Adrenal gland (tissue), 12 donors: ENCODE data around the gene C4BPB. TPM values are rescaled to one million over a fixed set of nuclear protein-coding genes. Genes with fewer than 3 reads are reported as not detected.

ENCODE experiments used
- DNase-seq, 7 donors: peaks; one replicate each; pipeline ENCODE4 v3.0.0-alpha.2; 2019 to 2020
- H3K27ac ChIP-seq, 5 donors: fragments of 200-600 bp; sonication (generic) in 4 of 5; 1 replicate in 3 of 5; 2 replicates in 2 of 5; pipeline versions ENCODE4 v1.5.1 to v1.8.0; 2016 to 2020; ENCODE audit warnings: mild to moderate bottlenecking in 1 of 5
- H3K27me3 ChIP-seq: fragments of 200-600 bp; 2 replicates; pipeline ENCODE4 v1.8.0; 2021
- H3K36me3 ChIP-seq, 2 donors: fragments of 200-600 bp; replicated peaks in 1 of 2; 1 replicate in 1 of 2; 2 replicates in 1 of 2; pipeline versions ENCODE4 v1.5.1 to v1.8.0; 2018 to 2022
- H3K4me1 ChIP-seq, 2 donors: fragments of 200-600 bp; replicated peaks in 1 of 2; 1 replicate in 1 of 2; 2 replicates in 1 of 2; pipeline versions ENCODE4 v1.5.1 to v1.8.0; 2018 to 2021
- H3K4me3 ChIP-seq, 4 donors: fragments of 200-600 bp; sonication (generic) in 3 of 4; one replicate each; pipeline ENCODE4 v1.5.1; 2016 to 2018
- H3K9me3 ChIP-seq, 3 donors: fragments of 200-600 bp; sonication (generic) in 1 of 3; replicated peaks in 1 of 3; 1 replicate in 2 of 3; 2 replicates in 1 of 3; pipeline versions ENCODE4 v1.5.1 to v1.8.0; 2016 to 2021
- POLR2A ChIP-seq, 2 donors: fragments of 450-650 bp; IDR thresholded peaks; one replicate each; pipeline ENCODE4 v1.6.1; 2017; ENCODE audit warnings: antibody characterized with exemption in 2 of 2, mild to moderate bottlenecking in 2 of 2, moderate library complexity in 1 of 2
- WGBS, 4 donors: extraction: QIAGEN DNeasy Blood & Tissue Kit in 2 of 4; methylation state at CpG; one replicate each; pipeline versions ENCODE4 v1.1.5 to v1.1.7; 2013 to 2017; 5-methylcytosine and 5-hydroxymethylcytosine counted together
- intact Hi-C, 2 donors: fragments of 100-400 bp; cut with DNase I; formaldehyde crosslinking; loops; one replicate each; pipeline versions ENCODE4 v1.14.1 to v1.15.0; 2022 to 2023
- polyA plus RNA-seq, 3 donors: library from polyadenylated mRNA; stranded (reverse); fragments of 200-250 nt in 2 of 3; fragments of 350-450 nt in 1 of 3; fragmentation: Illumina TruSeq in 1 of 3; extraction: RNeasy Lipid Tissue Mini Kit (QIAGEN cat#74804) in 1 of 3; gene quantifications; one replicate each; pipeline ENCODE4 v1.2.3, GENCODE V29; 2013 to 2014
- total RNA-seq, 9 donors: library from RNA; depleted of rRNA in 4 of 9; stranded (reverse); fragments of >200 nt in 4 of 9; fragments of 120-200 nt in 1 of 9; fragmentation: NEBNext Ultra II Directional in 1 of 9; extraction: Animal tissue kit (Norgen Biotek cat#: 25700) in 1 of 9; gene quantifications; one replicate each; pipeline versions ENCODE4 v1.1.0 to v1.2.4, GENCODE V29; 2013 to 2023
- TF ChIP-seq, protein P1 (sequence below), 6 experiments: fragments of 450-650 bp in 4 of 6; fragments of 200-600 bp in 2 of 6; sonication (generic) in 1 of 6; IDR thresholded peaks; 1 replicate in 5 of 6; 2 replicates in 1 of 6; pipeline versions ENCODE4 v1.5.1 to v1.8.0; 2016 to 2021; ENCODE audit warnings: antibody characterized with exemption in 6 of 6, mild to moderate bottlenecking in 2 of 6, moderate library complexity in 1 of 6
- donor health status: healthy with polysubstance abuse.
- donor health status: Bipolar disorder and iron deficiency.
- donor health status: DM: yes; HTN: yes; CAD: no.
- donor health status: DM: no; HTN: no; CAD: no.
- donor health status: DM: no; HTN: no; CAD: no.
- donor health status: DM: yes; HTN: yes; CAD: no.

Gene C4BPB
- total and polyA plus RNA-seq, 12 donors = 0.20 to 1.4 (median 0.50) TPM; not detected in 2

GRCh38 chr1:207077012-207077411 is 11.6 kb upstream of the C4BPB start:
- Histone ChIP-seq H3K27ac (no peak overlapping the region), H3K4me1 (no peaks in the 10 kb centered on the region), H3K4me3 (no peak overlapping the region), H3K27me3 (no peaks in the 10 kb centered on the region), H3K36me3 (peaks cover 0 to 9% of the 10 kb centered on the region in 2 donors), H3K9me3 (no peaks in the 10 kb centered on the region)
- DNase-seq = no peak
- WGBS, 4 donors = 93 to 100% (median 97%) methylated on average over 1 of the region's 1 CpG
- TF ChIP-seq, protein P1, sequence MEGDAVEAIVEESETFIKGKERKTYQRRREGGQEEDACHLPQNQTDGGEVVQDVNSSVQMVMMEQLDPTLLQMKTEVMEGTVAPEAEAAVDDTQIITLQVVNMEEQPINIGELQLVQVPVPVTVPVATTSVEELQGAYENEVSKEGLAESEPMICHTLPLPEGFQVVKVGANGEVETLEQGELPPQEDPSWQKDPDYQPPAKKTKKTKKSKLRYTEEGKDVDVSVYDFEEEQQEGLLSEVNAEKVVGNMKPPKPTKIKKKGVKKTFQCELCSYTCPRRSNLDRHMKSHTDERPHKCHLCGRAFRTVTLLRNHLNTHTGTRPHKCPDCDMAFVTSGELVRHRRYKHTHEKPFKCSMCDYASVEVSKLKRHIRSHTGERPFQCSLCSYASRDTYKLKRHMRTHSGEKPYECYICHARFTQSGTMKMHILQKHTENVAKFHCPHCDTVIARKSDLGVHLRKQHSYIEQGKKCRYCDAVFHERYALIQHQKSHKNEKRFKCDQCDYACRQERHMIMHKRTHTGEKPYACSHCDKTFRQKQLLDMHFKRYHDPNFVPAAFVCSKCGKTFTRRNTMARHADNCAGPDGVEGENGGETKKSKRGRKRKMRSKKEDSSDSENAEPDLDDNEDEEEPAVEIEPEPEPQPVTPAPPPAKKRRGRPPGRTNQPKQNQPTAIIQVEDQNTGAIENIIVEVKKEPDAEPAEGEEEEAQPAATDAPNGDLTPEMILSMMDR (IDR thresholded peaks at IDR 0.05) = no peak
- TF ChIP-seq POLR2A (IDR thresholded peaks at IDR 0.05) = no peak
- intact Hi-C loops = no loop called here

GRCh38 chr1:207077470-207078377 is 10.9 kb upstream of the C4BPB start:
- Histone ChIP-seq H3K27ac (no peak overlapping the region), H3K36me3 (peaks cover 0 to 8% of the 10 kb centered on the region in 2 donors), H3K4me1 (no peaks in the 10 kb centered on the region), H3K27me3 (no peaks in the 10 kb centered on the region), H3K9me3 (no peaks in the 10 kb centered on the region), H3K4me3 (no peak overlapping the region)
- DNase-seq = peak; percentile 62 to 85 (median 76)
- 36 to 40% (median 38%) methylated on average over 6 of the region's 6 CpGs for whole genome bisulfite sequencing, 4 donors
- intact Hi-C loops = loop anchor here in 1 of 2 donors (2.0 kb wide), 1 partner anchor 29 kb away; no protein-coding TSS in a partner anchor
- no peak for TF ChIP-seq POLR2A (IDR thresholded peaks at IDR 0.05)
- TF ChIP-seq, protein P1 (IDR thresholded peaks at IDR 0.05) = peak; percentile 85 to 91 (median 88)

DNA sequence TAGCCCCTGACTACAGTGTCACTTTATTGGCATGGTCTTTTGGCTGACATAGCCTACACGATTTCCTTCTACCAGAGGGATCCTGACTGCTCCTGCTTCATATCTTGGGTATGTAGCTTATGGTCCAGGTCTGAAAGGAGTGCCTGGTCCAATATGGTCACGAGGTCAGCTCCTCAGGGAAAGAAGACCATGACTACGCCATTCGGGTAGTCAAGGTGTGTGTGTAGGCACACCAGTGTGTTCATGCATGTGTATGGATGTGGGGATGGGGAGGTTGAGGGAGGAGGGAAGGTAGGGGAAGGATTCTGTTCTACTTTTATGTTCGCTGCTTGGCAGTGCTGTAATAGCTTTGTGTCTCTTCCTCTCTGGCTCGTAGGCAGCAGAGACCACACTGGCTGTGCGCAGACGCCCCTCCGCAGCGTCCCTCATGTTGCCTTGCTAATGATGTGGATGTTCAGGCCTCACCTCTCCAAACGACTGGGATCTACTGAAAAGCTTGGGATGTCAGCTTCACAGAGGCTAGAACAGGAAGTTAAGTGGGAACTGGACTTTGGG is 10.0 kb upstream of the C4BPB start:
- TF ChIP-seq, protein P1 (IDR thresholded peaks at IDR 0.05) = no peak
- no peak for TF ChIP-seq POLR2A (IDR thresholded peaks at IDR 0.05)
- Histone ChIP-seq H3K27ac (no peak overlapping the region), H3K4me3 (no peak overlapping the region), H3K27me3 (no peaks in the 10 kb centered on the region), H3K36me3 (peaks cover 0 to 8% of the 10 kb centered on the region in 2 donors), H3K4me1 (no peaks in the 10 kb centered on the region), H3K9me3 (no peaks in the 10 kb centered on the region)
- WGBS, 4 donors = 82 to 88% (median 82%) methylated on average over 11 of the region's 11 CpGs
- DNase-seq = no peak
- intact Hi-C loops = loop anchor here in 1 of 2 donors (2.0 kb wide), 1 partner anchor 30 kb away; no protein-coding TSS in a partner anchor

DNA sequence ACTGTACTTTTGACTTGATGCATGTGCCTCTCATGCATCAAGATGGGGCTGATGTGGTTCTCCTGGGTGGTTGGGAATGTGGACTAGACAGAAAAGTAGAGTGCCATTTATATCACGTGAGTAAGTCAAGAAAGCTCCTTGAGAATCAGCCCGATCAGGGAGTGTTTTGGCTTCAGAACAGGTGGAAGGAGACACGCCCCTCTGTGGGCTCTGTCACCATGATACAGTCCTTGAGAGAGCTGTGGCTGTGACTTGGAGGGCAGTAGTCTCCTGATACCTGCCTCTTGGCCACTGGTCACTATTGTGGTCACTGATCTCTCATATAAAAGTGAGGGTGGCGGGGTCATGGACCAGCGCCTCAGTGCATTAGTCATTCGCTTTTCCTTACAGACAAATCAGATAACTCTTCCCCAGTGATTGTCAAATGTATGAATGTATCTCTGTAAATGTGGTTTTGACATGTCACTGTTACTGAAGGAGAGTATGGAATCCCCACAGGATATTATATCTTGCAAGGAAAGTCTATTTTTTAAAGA is 8.9 kb upstream of the C4BPB start:
- DNase-seq = peak in 1 of 7 donors; percentile 2
- Histone ChIP-seq H3K4me1 (peaks cover 0 to under 1% of the 10 kb centered on the region in 2 donors), H3K27me3 (no peaks in the 10 kb centered on the region), H3K4me3 (no peak overlapping the region), H3K9me3 (no peaks in the 10 kb centered on the region), H3K36me3 (peaks cover 0 to 8% of the 10 kb centered on the region in 2 donors), H3K27ac (no peak overlapping the region)
- TF ChIP-seq, protein P1 (IDR thresholded peaks at IDR 0.05) = no peak
- TF ChIP-seq POLR2A (IDR thresholded peaks at IDR 0.05) = no peak
- intact Hi-C loops = loop anchor here in 1 of 2 donors (2.0 to 5.0 kb wide), 2 partner anchors 31 to 328 kb away; no protein-coding TSS in a partner anchor
- 76 to 92% (median 83%) methylated on average over 4 to 6 of the region's 6 CpGs for WGBS, 4 donors
